Pancreas (tissue), 10 donors: Measurements from ENCODE around the gene GGPS1. TPM values are rescaled to one million over a fixed set of nuclear protein-coding genes. Genes with fewer than 3 reads are reported as not detected.
"Not testable (repeated sequence)": the region's sequence is repeated elsewhere in the genome, so short reads cannot be mapped to it uniquely, and the experiment has no call there.

ENCODE experiments used
- ATAC-seq, 4 donors: fragments of 200-7000 bp; cut with Tn5 transposase; one replicate each; pipeline versions ENCODE4 v1.8.0 to v1.9.1; 2020; ENCODE audit warnings: mild to moderate bottlenecking in 4 of 4, moderate library complexity in 4 of 4
- DNase-seq, 6 donors: peaks; one replicate each; pipeline ENCODE4 v3.0.0-alpha.2; 2020
- FAIRE-seq: peaks from 2 replicates; lab custom pipeline; 2012; peaks lifted over from hg19 to GRCh38; lab: Jason Lieb, UNC
- H3K27ac ChIP-seq, 4 donors: fragments of 200-600 bp; sonication (generic); 1 replicate in 3 of 4; 2 replicates in 1 of 4; pipeline versions ENCODE4 v1.5.0 to v1.8.0; 2020
- H3K27me3 ChIP-seq, 4 donors: fragments of 200-600 bp; one replicate each; pipeline ENCODE4 v1.8.0; 2021
- H3K36me3 ChIP-seq, 3 donors: fragments of 200-600 bp; sonication (generic) in 1 of 3; one replicate each; pipeline versions ENCODE4 v1.5.0 to v1.8.0; 2020 to 2021
- H3K4me1 ChIP-seq, 3 donors: fragments of 200-600 bp; one replicate each; pipeline ENCODE4 v1.8.0; 2021
- H3K4me3 ChIP-seq, 4 donors: fragments of 200-600 bp; sonication (generic) in 2 of 4; one replicate each; pipeline versions ENCODE4 v1.5.0 to v1.8.0; 2020 to 2021
- H3K9me3 ChIP-seq, 4 donors: fragments of 200-600 bp; one replicate each; pipeline ENCODE4 v1.8.0; 2021
- whole genome bisulfite sequencing, 2 donors: extraction: QIAGEN DNeasy Blood & Tissue Kit; methylation state at CpG; one replicate each; pipeline ENCODE4 v1.1.7; 2013; 5-methylcytosine and 5-hydroxymethylcytosine counted together
- intact Hi-C, 3 donors: fragments of 100-400 bp; cut with DNase I; formaldehyde crosslinking; loops; one replicate each; pipeline versions ENCODE4 v1.11.1 to v1.14.2; 2022
- polyA plus RNA-seq, 2 donors: library from polyadenylated mRNA; stranded (reverse); fragments of 200-250 nt; gene quantifications; one replicate each; pipeline ENCODE4 v1.2.3, GENCODE V29; 2013
- total RNA-seq, 6 donors: library from RNA; stranded (reverse); fragmentation: NEBNext Ultra II Directional in 4 of 6; extraction: Animal tissue kit (Norgen Biotek cat#: 25700) in 4 of 6; gene quantifications; one replicate each; pipeline versions ENCODE4 v1.2.1 to v1.2.4, GENCODE V29; 2021 to 2023
- TF ChIP-seq, protein P1 (sequence below), 4 donors: fragments of 200-600 bp; sonication (generic) in 3 of 4; IDR thresholded peaks; one replicate each; pipeline versions ENCODE4 v1.5.0 to v1.8.0; 2021; ENCODE audit warnings: antibody characterized with exemption in 4 of 4
- donor health status: healthy with polysubstance abuse.
- donor health status: DM: no; HTN: no; CAD: no; lungs with moderate emphysema.
- donor health status: DM: no; HTN: no; CAD: no.
- donor health status: control.
- donor health status: control.
- donor health status: Bipolar disorder and iron deficiency.
- donor health status: DM: yes; HTN: yes; CAD: no.
- donor health status: DM: no; HTN: no; CAD: no.
- donor health status: DM: no; HTN: no; CAD: no.
- donor health status: DM: yes; HTN: yes; CAD: no.

Gene GGPS1
- total and polyA plus RNA-seq, 8 donors, result 8.9 to 16.7 (median 12.5) TPM

DNA sequence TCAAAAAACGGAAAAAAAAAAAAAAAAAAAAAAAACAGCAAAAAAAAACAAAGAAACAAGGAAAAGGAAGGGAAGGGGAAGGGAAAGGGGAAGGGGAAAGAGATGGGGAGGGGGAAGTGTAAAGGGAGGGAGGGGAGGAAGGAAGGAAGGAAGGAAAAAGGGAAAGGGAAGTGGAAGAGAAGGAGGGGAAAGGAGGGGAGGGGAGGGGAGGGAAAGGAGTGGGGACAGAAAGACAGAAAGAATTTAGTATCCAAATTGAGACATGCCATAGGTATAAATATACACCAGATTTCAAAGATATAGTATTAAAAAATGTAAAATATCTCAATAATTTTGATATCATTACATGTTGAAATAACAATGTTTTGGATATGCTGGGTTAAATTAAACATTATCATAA is 26.2 kb upstream of the GGPS1 start:
- peaks cover 22 to 41% (median 39%) of the 10 kb centered on the region in 3 donors for H3K4me1 ChIP-seq
- no peaks in the 10 kb centered on the region for H3K36me3 ChIP-seq
- no peak for DNase-seq
- H3K27me3 ChIP-seq, result no peaks in the 10 kb centered on the region
- no peaks in the 10 kb centered on the region for H3K9me3 ChIP-seq
- TF ChIP-seq, protein P1, sequence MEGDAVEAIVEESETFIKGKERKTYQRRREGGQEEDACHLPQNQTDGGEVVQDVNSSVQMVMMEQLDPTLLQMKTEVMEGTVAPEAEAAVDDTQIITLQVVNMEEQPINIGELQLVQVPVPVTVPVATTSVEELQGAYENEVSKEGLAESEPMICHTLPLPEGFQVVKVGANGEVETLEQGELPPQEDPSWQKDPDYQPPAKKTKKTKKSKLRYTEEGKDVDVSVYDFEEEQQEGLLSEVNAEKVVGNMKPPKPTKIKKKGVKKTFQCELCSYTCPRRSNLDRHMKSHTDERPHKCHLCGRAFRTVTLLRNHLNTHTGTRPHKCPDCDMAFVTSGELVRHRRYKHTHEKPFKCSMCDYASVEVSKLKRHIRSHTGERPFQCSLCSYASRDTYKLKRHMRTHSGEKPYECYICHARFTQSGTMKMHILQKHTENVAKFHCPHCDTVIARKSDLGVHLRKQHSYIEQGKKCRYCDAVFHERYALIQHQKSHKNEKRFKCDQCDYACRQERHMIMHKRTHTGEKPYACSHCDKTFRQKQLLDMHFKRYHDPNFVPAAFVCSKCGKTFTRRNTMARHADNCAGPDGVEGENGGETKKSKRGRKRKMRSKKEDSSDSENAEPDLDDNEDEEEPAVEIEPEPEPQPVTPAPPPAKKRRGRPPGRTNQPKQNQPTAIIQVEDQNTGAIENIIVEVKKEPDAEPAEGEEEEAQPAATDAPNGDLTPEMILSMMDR (IDR thresholded peaks at IDR 0.05), result no peak
- no peak for FAIRE-seq
- 44 to 91% methylated on average over 1 of the region's 1 CpG for WGBS, 2 donors
- no peak for ATAC-seq
- no peak overlapping the region for H3K4me3 ChIP-seq
- no peak overlapping the region for H3K27ac ChIP-seq
- intact Hi-C loops, result no loop called here

GRCh38 chr1:235304549-235305451 is 23.6 kb upstream of the GGPS1 start:
- peak; percentile 72 to 84 (median 76) for ATAC-seq

GRCh38 chr1:235307158-235308124 is 20.9 kb upstream of the GGPS1 start:
- Histone ChIP-seq H3K4me3 (no peak overlapping the region), H3K27ac (no peak overlapping the region)
- ATAC-seq, result peak in 1 of 4 donors; percentile 45

More at GRCh38 chr1:235304549-235305451, 23.6 kb upstream of the GGPS1 start:
- no peak overlapping the region for H3K4me3 ChIP-seq
- peak overlapping the region in 2 of 4 donors; percentile 43 to 47 for H3K27ac ChIP-seq
- 35 to 36% methylated on average over 6 of the region's 6 CpGs for WGBS, 2 donors
- intact Hi-C loops, result no loop called here
- H3K9me3 ChIP-seq, result no peaks in the 10 kb centered on the region
- peaks cover 16 to 22% (median 18%) of the 10 kb centered on the region in 3 donors for H3K4me1 ChIP-seq
- H3K27me3 ChIP-seq, result no peaks in the 10 kb centered on the region
- no peaks in the 10 kb centered on the region for H3K36me3 ChIP-seq
- no peak for DNase-seq
- FAIRE-seq, result no peak
- TF ChIP-seq, protein P1 (IDR thresholded peaks at IDR 0.05), result no peak

GRCh38 chr1:235309206-235309605 is 19.2 kb upstream of the GGPS1 start:
- intact Hi-C loops, result not testable (repeated sequence)

More at GRCh38 chr1:235307158-235308124, 20.9 kb upstream of the GGPS1 start:
- intact Hi-C loops, result no loop called here
- TF ChIP-seq, protein P1 (IDR thresholded peaks at IDR 0.05), result no peak
- no peak for FAIRE-seq
- peaks cover 13 to 19% (median 14%) of the 10 kb centered on the region in 3 donors for H3K4me1 ChIP-seq
- 86 to 88% methylated on average over 7 of the region's 7 CpGs for WGBS, 2 donors
- no peak for DNase-seq
- H3K9me3 ChIP-seq, result no peaks in the 10 kb centered on the region
- H3K36me3 ChIP-seq, result no peaks in the 10 kb centered on the region
- H3K27me3 ChIP-seq, result no peaks in the 10 kb centered on the region

DNA sequence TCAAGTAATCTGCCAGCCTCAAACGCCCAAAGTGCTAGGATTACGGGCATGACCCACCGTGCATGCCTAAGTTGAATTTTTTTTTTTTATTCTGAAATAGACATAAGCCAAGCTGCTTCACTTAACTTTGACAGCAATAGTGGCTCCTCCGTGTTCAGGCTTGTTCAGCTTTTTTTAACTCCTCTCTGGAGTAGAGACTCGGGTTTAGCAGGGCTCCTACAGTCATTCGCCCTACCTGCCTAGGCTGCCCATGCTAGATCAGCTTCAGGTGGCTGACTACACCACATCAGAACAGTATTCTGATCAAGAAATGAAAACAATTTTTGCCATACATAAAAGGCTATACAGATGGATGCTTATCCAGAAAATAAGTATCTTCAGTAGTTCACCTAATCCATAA is 15.1 kb upstream of the GGPS1 start:
- FAIRE-seq, result no peak
- peaks cover 0 to 18% (median 13%) of the 10 kb centered on the region in 3 donors for H3K4me1 ChIP-seq
- H3K27ac ChIP-seq, result no peak overlapping the region
- 79 to 80% methylated on average over 6 of the region's 6 CpGs for WGBS, 2 donors
- TF ChIP-seq, protein P1 (IDR thresholded peaks at IDR 0.05), result no peak
- ATAC-seq, result no peak
- no peak for DNase-seq
- H3K4me3 ChIP-seq, result no peak overlapping the region
- H3K36me3 ChIP-seq, result no peaks in the 10 kb centered on the region
- intact Hi-C loops, result no loop called here
- H3K27me3 ChIP-seq, result no peaks in the 10 kb centered on the region
- H3K9me3 ChIP-seq, result no peaks in the 10 kb centered on the region

More at GRCh38 chr1:235309206-235309605, 19.2 kb upstream of the GGPS1 start:
- DNase-seq, H3K36me3 ChIP-seq, FAIRE-seq, H3K4me3 ChIP-seq, H3K27ac ChIP-seq, H3K9me3 ChIP-seq, ATAC-seq, H3K27me3 ChIP-seq: not testable (repeated sequence)
- WGBS, 2 donors, result 94 to 96% methylated on average over 6 to 32 of the region's 32 CpGs
- H3K4me1 ChIP-seq, result peaks cover 15 to 19% (median 16%) of the 10 kb centered on the region in 3 donors
